ENCODE data around the gene C1QTNF1.
A peak's percentile ranks its signal among the peaks of the same experiment; 100 is the strongest.

The C1QTNF1 gene

GRCh38 chr17:79081571-79082276 is 57.8 kb downstream of the C1QTNF1 start:
- TF ChIP-seq EZH2 (optimal IDR thresholded peaks at IDR 0.05; ENCODE audit: low read depth, low read length) (no peak), CTCF (IDR thresholded peaks at IDR 0.05; ENCODE audit: low read length) (no peak), EZH2phosphoT487 (IDR thresholded peaks at IDR 0.05; ENCODE audit: low read length) (no peak)
- peaks cover 5% of the 10 kb centered on the region for H3K27me3 ChIP-seq (replicated peaks; ENCODE audit: insufficient read depth, low read length)
- H3K79me2 ChIP-seq (ENCODE audit: low read length): no peaks in the 10 kb centered on the region
- H2AFZ ChIP-seq (ENCODE audit: low read length): no peak overlapping the region
- no peak overlapping the region for H3K27ac ChIP-seq (ENCODE audit: low read length)
- H3K4me3 ChIP-seq (ENCODE audit: low read length): no peak overlapping the region
- no peaks in the 10 kb centered on the region for H3K36me3 ChIP-seq (replicated peaks; ENCODE audit: insufficient read depth, low read length)
- no peak overlapping the region for H3K4me2 ChIP-seq (ENCODE audit: low read depth, low read length)
- H3K9ac ChIP-seq (ENCODE audit: low read length): no peak overlapping the region
- H4K20me1 ChIP-seq (ENCODE audit: insufficient read depth, low read length): no peaks in the 10 kb centered on the region
- H3K9me2 ChIP-seq (replicated peaks; ENCODE audit: insufficient read depth, low read length): no peaks in the 10 kb centered on the region
- H3F3A ChIP-seq (ENCODE audit: insufficient read depth, low read length): no peaks in the 10 kb centered on the region
- no peaks in the 10 kb centered on the region for H3K4me1 ChIP-seq (ENCODE audit: low read length)
- H3K9me3 ChIP-seq (replicated peaks; ENCODE audit: insufficient read depth, low read length): no peaks in the 10 kb centered on the region
- DNase-seq: no peak

- Histone ChIP-seq H3F3A (ENCODE audit: insufficient read depth, low read length) (no peaks in the 10 kb centered on the region), H3K9me3 (replicated peaks; ENCODE audit: insufficient read depth, low read length) (no peaks in the 10 kb centered on the region), H3K4me2 (ENCODE audit: low read depth, low read length) (no peak overlapping the region), H3K36me3 (replicated peaks; ENCODE audit: insufficient read depth, low read length) (no peaks in the 10 kb centered on the region), H3K9me2 (replicated peaks; ENCODE audit: insufficient read depth, low read length) (no peaks in the 10 kb centered on the region), H3K4me3 (ENCODE audit: low read length) (no peak overlapping the region), H3K4me1 (ENCODE audit: low read length) (no peaks in the 10 kb centered on the region), H3K27ac (ENCODE audit: low read length) (no peak overlapping the region), H3K27me3 (replicated peaks; ENCODE audit: insufficient read depth, low read length) (peaks cover 7% of the 10 kb centered on the region), H3K9ac (ENCODE audit: low read length) (no peak overlapping the region), H2AFZ (ENCODE audit: low read length) (no peak overlapping the region), H3K79me2 (ENCODE audit: low read length) (no peaks in the 10 kb centered on the region), H4K20me1 (ENCODE audit: insufficient read depth, low read length) (no peaks in the 10 kb centered on the region)
- DNase-seq: no peak
- TF ChIP-seq EZH2phosphoT487 (IDR thresholded peaks at IDR 0.05; ENCODE audit: low read length) (no peak), CTCF (IDR thresholded peaks at IDR 0.05; ENCODE audit: low read length) (peak; percentile 74)
Observed at GRCh38 chr17:79082311-79083190, 58.6 kb downstream of the C1QTNF1 start.

- no peak overlapping the region for H3K4me2 ChIP-seq (ENCODE audit: low read depth, low read length)
- H3K27me3 ChIP-seq (replicated peaks; ENCODE audit: insufficient read depth, low read length): peaks cover 11% of the 10 kb centered on the region
- TF ChIP-seq EZH2 (optimal IDR thresholded peaks at IDR 0.05; ENCODE audit: low read depth, low read length) (no peak), EZH2phosphoT487 (IDR thresholded peaks at IDR 0.05; ENCODE audit: low read length) (no peak), CTCF (IDR thresholded peaks at IDR 0.05; ENCODE audit: low read length) (no peak)
- no peak overlapping the region for H3K9ac ChIP-seq (ENCODE audit: low read length)
- H3K4me1 ChIP-seq (ENCODE audit: low read length): no peaks in the 10 kb centered on the region
- H3K79me2 ChIP-seq (ENCODE audit: low read length): no peaks in the 10 kb centered on the region
- H3F3A ChIP-seq (ENCODE audit: insufficient read depth, low read length): no peaks in the 10 kb centered on the region
- no peaks in the 10 kb centered on the region for H3K9me2 ChIP-seq (replicated peaks; ENCODE audit: insufficient read depth, low read length)
- no peak for DNase-seq
- H4K20me1 ChIP-seq (ENCODE audit: insufficient read depth, low read length): no peaks in the 10 kb centered on the region
- H3K4me3 ChIP-seq (ENCODE audit: low read length): no peak overlapping the region
- no peaks in the 10 kb centered on the region for H3K36me3 ChIP-seq (replicated peaks; ENCODE audit: insufficient read depth, low read length)
- H2AFZ ChIP-seq (ENCODE audit: low read length): no peak overlapping the region
- H3K9me3 ChIP-seq (replicated peaks; ENCODE audit: insufficient read depth, low read length): no peaks in the 10 kb centered on the region
- no peak overlapping the region for H3K27ac ChIP-seq (ENCODE audit: low read length)
Observed at GRCh38 chr17:79083191-79083971, 59.4 kb downstream of the C1QTNF1 start.
